B cell (primary cell): Measurements from ENCODE around the gene EFCAB8. TPM values are rescaled to one million over a fixed set of nuclear protein-coding genes. Genes with fewer than 3 reads are reported as not detected.

Source experiments
- ATAC-seq: fragments of 200-7000 bp; cut with Tn5 transposase; one replicate; pipeline ENCODE4 v1.10.0; 2021; ENCODE audit warnings: low read depth, mild to moderate bottlenecking, moderate number of reproducible peaks, moderate library complexity
- CTCF ChIA-PET: fragments of 350-600 bp; sonication (Branson Sonifier 250); formaldehyde crosslinking; loops from one replicate; lab custom pipeline; 2021; ENCODE audit warnings: antibody characterized with exemption, inconsistent platforms; lab: Charles Lee
- POLR2A ChIA-PET: fragments of 350-600 bp; sonication (Branson Sonifier 250); formaldehyde crosslinking; loops from one replicate; lab custom pipeline; 2021; ENCODE audit warnings: antibody characterized with exemption; lab: Charles Lee
- DNase-seq: peaks from one replicate; pipeline ENCODE4 v3.0.0; 2013
- H2AFZ ChIP-seq: 2 replicates; pipeline ENCODE4 v1.6.1; 2012; ENCODE audit warnings: mild to moderate bottlenecking, low read depth, low read length; ENCODE audit not compliant: insufficient read depth, poor library complexity, severe bottlenecking
- H3K27ac ChIP-seq, 2 donors: 1 replicate in 1 of 2; 2 replicates in 1 of 2; pipeline ENCODE4 v1.5.1; 2012 to 2013; ENCODE audit warnings: low read length in 2 of 2, mild to moderate bottlenecking in 2 of 2, moderate library complexity in 1 of 2
- H3K27me3 ChIP-seq, 4 experiments: fragments of 200-600 bp in 1 of 4; sonication (generic) in 1 of 4; replicated peaks in 1 of 4; 1 replicate in 2 of 4; 2 replicates in 2 of 4; pipeline versions ENCODE4 v1.6.1 to v1.7.0; 2013 to 2016; ENCODE audit warnings: low read length in 3 of 4, mild to moderate bottlenecking in 2 of 4, mixed read lengths in 1 of 4, moderate library complexity in 1 of 4; ENCODE audit not compliant: insufficient read depth in 4 of 4, control insufficient read depth in 3 of 4; ENCODE audit errors: control extremely low read depth in 1 of 4
- H3K36me3 ChIP-seq, 2 experiments: replicated peaks in 1 of 2; 1 replicate in 1 of 2; 2 replicates in 1 of 2; pipeline versions ENCODE4 v1.6.1 to v1.7.1; 2013; ENCODE audit warnings: low read length in 1 of 2; ENCODE audit not compliant: insufficient read depth in 2 of 2, control insufficient read depth in 1 of 2; ENCODE audit errors: control extremely low read depth in 1 of 2, extremely low read depth in 1 of 2
- H3K4me1 ChIP-seq, 2 donors: fragments of 200-600 bp in 1 of 2; sonication (generic) in 1 of 2; 1 replicate in 1 of 2; 2 replicates in 1 of 2; pipeline versions ENCODE4 v1.5.1 to v1.6.1; 2013 to 2017; ENCODE audit warnings: low read length in 2 of 2; ENCODE audit not compliant: control insufficient read depth in 2 of 2, insufficient read depth in 2 of 2
- H3K4me2 ChIP-seq: replicated peaks from 2 replicates; pipeline ENCODE3; 2012; ENCODE audit warnings: mild to moderate bottlenecking, low read depth, low read length; ENCODE audit not compliant: poor library complexity, severe bottlenecking
- H3K4me3 ChIP-seq, 5 experiments: fragments of 200-600 bp in 1 of 5; sonication (generic) in 1 of 5; 1 replicate in 3 of 5; 2 replicates in 2 of 5; pipeline versions ENCODE4 v1.5.1 to v1.7.0; 2011 to 2016; ENCODE audit warnings: low read length in 4 of 5, mild to moderate bottlenecking in 4 of 5, low read depth in 2 of 5, control low read depth in 1 of 5, moderate library complexity in 1 of 5; ENCODE audit not compliant: insufficient read depth in 1 of 5; ENCODE audit errors: control extremely low read depth in 1 of 5, extremely low read depth in 1 of 5
- H3K79me2 ChIP-seq: fragments of 200-600 bp; sonication (generic); one replicate; pipeline ENCODE4 v1.6.0; 2016; ENCODE audit warnings: low read length; ENCODE audit not compliant: control insufficient read depth, insufficient read depth
- H3K9ac ChIP-seq: fragments of 200-600 bp; sonication (generic); 2 replicates; pipeline ENCODE4 v1.6.1; 2017; ENCODE audit warnings: mild to moderate bottlenecking, low read length, moderate library complexity
- H3K9me3 ChIP-seq, 3 donors: one replicate each; pipeline versions ENCODE4 v1.6.1 to v1.7.1; 2013; ENCODE audit warnings: low read length in 2 of 3; ENCODE audit not compliant: control insufficient read depth in 2 of 3, insufficient read depth in 1 of 3; ENCODE audit errors: control extremely low read depth in 1 of 3
- H4K20me1 ChIP-seq: 2 replicates; pipeline ENCODE4 v1.6.0; 2012; ENCODE audit warnings: mild to moderate bottlenecking, low read length; ENCODE audit not compliant: insufficient read depth, control insufficient read depth, poor library complexity, severe bottlenecking
- H3K27ac Mint-ChIP-seq: one replicate; pipeline ENCODE4 v1.8.0; 2021; ENCODE audit warnings: mixed read lengths
- H3K27me3 Mint-ChIP-seq: one replicate; pipeline ENCODE4 v1.8.0; 2021; ENCODE audit warnings: mixed read lengths
- H3K4me1 Mint-ChIP-seq: one replicate; pipeline ENCODE4 v1.8.0; 2021; ENCODE audit warnings: mixed read lengths
- H3K4me3 Mint-ChIP-seq: one replicate; pipeline ENCODE4 v1.8.0; 2021; ENCODE audit warnings: mixed read lengths
- H3K9me3 Mint-ChIP-seq: one replicate; pipeline ENCODE4 v1.8.0; 2022; ENCODE audit warnings: mixed read lengths; ENCODE audit not compliant: insufficient read depth
- CTCF ChIP-seq: fragments of 200-600 bp; IDR thresholded peaks from one replicate; pipeline ENCODE4 v1.8.0; 2022; ENCODE audit warnings: antibody characterized with exemption, mild to moderate bottlenecking
- EZH2 ChIP-seq: IDR thresholded peaks from 2 replicates; pipeline ENCODE4 v1.6.1; 2012; ENCODE audit warnings: borderline replicate concordance, low read depth, mild to moderate bottlenecking, moderate library complexity, low read length; ENCODE audit not compliant: insufficient read depth, poor library complexity, severe bottlenecking
- WGBS: methylation state at CpG from one replicate; pipeline ENCODE4 v1.1.5; 2013; ENCODE audit warnings: missing lambda C conversion rate; ENCODE audit not compliant: insufficient coverage; 5-methylcytosine and 5-hydroxymethylcytosine counted together
- intact Hi-C: fragments of 100-400 bp; cut with micrococcal nuclease; formaldehyde crosslinking; loops from one replicate; pipeline ENCODE4 v1.10.0; 2022
- polyA plus RNA-seq: library from polyadenylated mRNA; depleted of rRNA; stranded (reverse); fragments of >200 nt; gene quantifications from 2 replicates; pipeline ENCODE4 v1.2.3, GENCODE V29; 2012
- total RNA-seq, 2 donors: library from RNA; stranded (reverse); fragments of 120-200 nt in 1 of 2; gene quantifications; 1 replicate in 1 of 2; 2 replicates in 1 of 2; pipeline versions ENCODE4 v1.2.3 to v1.2.4, GENCODE V29; 2013 to 2022

EFCAB8 gene
- total and polyA plus RNA-seq, 2 donors (not counting 1 experiment from before 2014, with no cell fraction given) = 0.72 to 2.3 TPM

DNA sequence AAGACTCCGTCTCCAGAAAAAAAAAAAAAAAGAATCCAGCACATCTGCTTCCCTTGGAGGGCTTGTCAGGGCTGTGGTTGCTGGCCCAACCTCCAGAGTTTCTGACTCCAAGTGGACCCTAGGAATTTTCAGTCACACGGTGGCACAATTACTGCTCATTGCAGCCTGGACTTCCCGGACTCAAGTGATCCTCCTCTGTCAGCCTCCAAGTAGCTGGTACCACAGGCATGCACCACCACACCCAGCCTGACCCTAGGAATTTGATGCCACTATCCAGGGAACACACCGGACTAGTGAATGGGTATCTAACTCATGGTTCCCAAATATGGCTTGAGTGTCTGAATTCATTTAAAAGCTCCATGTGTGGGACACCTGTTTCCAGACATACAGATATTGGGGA is 48.8 kb upstream of the EFCAB8 start:
- Histone ChIP-seq H4K20me1 (no peaks in the 10 kb centered on the region), H3K27me3 (no peaks in the 10 kb centered on the region), H3K9me3 (no peaks in the 10 kb centered on the region), H2AFZ (no peak overlapping the region), H3K4me2 (no peak overlapping the region), H3K4me1 (no peaks in the 10 kb centered on the region), H3K79me2 (no peaks in the 10 kb centered on the region), H3K9ac (no peak overlapping the region), H3K27ac (no peak overlapping the region), H3K4me3 (no peak overlapping the region), H3K36me3 (no peaks in the 10 kb centered on the region)
- intact Hi-C loops = no loop called here
- DNase-seq = no peak
- no peaks in the 10 kb centered on the region for H3K9me3 Mint-ChIP-seq
- TF ChIP-seq CTCF = no peak
- TF ChIP-seq EZH2 = no peak
- H3K27ac Mint-ChIP-seq = no peak overlapping the region
- 95% methylated on average over 4 of the region's 4 CpGs for WGBS
- ATAC-seq = no peak
- no peaks in the 10 kb centered on the region for H3K4me1 Mint-ChIP-seq
- H3K27me3 Mint-ChIP-seq = no peaks in the 10 kb centered on the region
- ChIA-PET POLR2A (no interaction called here), CTCF (interaction anchor here (1.4 kb wide), 1 partner anchor 20 kb away, joined by 5 read pairs; no protein-coding TSS in a partner anchor)
- no peak overlapping the region for H3K4me3 Mint-ChIP-seq

GRCh38 chr20:32810941-32811340 is 47.8 kb upstream of the EFCAB8 start:
- ATAC-seq (no peak), DNase-seq (no peak)
- TF ChIP-seq CTCF (no peak), EZH2 (no peak)
- Mint-ChIP-seq H3K4me1 (no peaks in the 10 kb centered on the region), H3K9me3 (no peaks in the 10 kb centered on the region), H3K27ac (no peak overlapping the region), H3K27me3 (no peaks in the 10 kb centered on the region), H3K4me3 (no peak overlapping the region)
- no peaks in the 10 kb centered on the region for H4K20me1 ChIP-seq
- H3K27ac ChIP-seq = no peak overlapping the region
- H2AFZ ChIP-seq = no peak overlapping the region
- H3K27me3 ChIP-seq = no peaks in the 10 kb centered on the region
- H3K4me1 ChIP-seq = no peaks in the 10 kb centered on the region
- WGBS = 98% methylated on average over 5 of the region's 5 CpGs
- intact Hi-C loops = no loop called here
- no peaks in the 10 kb centered on the region for H3K9me3 ChIP-seq
- POLR2A ChIA-PET = no interaction called here
- H3K4me3 ChIP-seq = no peak overlapping the region
- no peak overlapping the region for H3K9ac ChIP-seq
- no peaks in the 10 kb centered on the region for H3K79me2 ChIP-seq
- no peak overlapping the region for H3K4me2 ChIP-seq
- CTCF ChIA-PET = interaction anchor here (0.7 to 1.4 kb wide), 2 partner anchors 21 to 33 kb away, joined by 3 to 5 read pairs; no protein-coding TSS in a partner anchor
- H3K36me3 ChIP-seq = no peaks in the 10 kb centered on the region
